Cerebellar nuclear complex (tissue), 1 donor: Measurements from ENCODE around the gene OXER1.

Experiments used
- DNase-seq, 2 experiments: peaks; one replicate each; lab custom pipeline; 2025; lab: John Stamatoyannopoulos, UW

Gene OXER1

GRCh38 chr2:42794271-42795046 is 30.5 kb upstream of the OXER1 start:
- no peak for DNase-seq

DNA sequence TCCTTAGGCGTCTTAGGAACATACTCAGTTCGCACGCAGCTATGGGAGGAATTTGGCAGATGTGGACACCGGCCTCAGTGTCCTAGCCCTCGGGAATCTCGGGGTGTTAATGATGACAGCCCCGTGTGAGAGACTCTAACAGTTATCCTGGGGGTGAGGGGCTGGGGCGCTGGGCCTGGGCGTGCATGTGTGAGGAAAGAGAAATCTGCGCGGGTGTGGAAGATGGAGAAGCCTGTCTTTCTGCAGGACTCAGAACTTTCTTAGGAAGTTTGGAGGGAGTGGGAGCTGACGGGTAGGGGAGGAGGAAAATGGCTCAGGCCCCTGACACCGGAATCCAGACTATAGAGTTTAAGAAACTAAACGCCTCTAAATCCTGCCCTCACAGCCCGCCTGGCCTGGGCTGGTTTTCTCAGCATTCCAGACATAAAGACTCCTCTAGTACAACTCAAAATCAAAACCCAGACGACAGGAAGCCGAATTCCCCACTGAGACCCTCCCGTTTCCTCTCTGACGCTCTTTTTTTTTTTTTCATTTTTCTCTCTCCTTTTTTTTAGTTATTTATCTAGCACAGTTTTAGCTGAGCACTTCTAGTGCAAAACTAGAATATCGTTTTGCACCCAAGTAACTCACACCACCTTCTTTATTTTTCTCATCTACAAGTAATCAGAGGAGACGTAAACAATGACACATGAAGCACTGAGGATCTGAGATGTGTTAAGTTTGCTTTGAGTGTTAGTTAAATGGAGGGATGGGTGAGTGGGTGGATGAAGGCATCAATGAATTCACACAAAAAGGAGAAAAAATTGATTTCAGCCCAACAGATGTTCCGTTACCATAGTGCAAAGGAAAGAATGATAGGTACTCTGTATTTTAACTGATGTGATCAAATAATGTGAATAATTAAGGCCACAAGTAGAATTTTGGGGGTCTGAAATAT is 29.7 kb upstream of the OXER1 start:
- no peak for DNase-seq

- no peak for DNase-seq
Observed at GRCh38 chr2:42792583-42793333, 28.8 kb upstream of the OXER1 start, which contains the start of gene HAAO. Gene HAAO (minus strand): TSS chr2:42792583. CDS start chr2:42792536, 47 bp downstream.

- DNase-seq, result no peak
Observed at GRCh38 chr2:42792087-42792582, 28.2 kb upstream of the OXER1 start.

DNA sequence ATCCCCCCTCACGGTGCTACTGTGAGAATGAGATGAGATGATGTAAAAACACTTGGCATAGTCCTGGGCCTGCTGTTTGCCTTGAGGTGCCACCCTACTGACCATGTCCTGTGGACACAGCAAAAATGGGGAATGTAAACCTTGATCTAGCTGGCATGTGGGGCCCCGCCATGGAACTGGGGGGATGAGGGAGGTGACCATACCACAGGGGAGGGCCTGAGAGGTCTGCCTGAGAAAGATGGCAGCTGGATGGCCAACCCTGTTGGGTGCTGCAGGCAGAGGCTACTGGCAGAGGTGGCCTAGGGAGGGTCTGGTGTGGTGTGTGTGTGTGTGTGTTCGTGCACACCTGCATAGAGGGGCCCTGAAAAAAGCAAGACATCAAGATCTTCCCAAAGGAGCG is 27.7 kb upstream of the OXER1 start:
- no peak for DNase-seq

DNA sequence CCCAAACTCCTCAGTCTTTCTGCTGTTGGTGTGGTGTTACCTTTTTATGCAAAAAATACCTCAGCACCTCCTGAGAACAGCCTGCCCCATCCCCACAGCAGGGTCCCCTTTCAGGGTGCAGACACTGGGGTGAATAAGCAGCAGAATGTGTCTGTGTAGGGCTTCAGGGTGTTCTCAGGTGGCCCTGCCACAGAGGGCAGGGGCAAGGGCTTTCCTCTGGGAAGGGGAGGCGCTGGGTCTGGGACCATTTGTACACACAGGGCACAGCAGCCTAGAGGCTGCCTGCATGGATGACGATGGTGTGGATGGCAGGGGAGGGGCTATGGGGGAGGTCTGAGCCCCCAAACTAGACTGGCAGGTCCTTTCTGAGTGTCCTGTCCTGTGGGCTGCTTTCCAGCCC is 25.8 kb upstream of the OXER1 start:
- no peak for DNase-seq

DNA sequence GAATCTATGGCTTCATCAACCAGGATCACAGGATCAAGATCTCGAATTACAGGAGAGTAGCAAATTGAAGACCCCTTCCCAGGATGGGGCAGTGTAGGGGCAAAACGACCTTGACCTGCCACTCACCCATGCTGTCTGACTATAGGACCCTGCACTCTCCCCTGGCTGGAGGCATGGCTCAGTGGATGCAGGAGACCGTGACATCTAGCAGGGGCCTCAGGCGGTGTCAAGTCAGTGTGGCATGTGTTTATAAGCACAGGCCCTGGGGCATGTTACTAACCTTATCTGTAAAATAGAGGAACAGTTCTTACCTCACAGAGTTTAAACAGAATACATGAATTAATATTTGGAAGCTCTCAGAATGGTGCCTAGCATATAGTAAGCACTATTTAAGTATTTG is 24.9 kb upstream of the OXER1 start:
- no peak for DNase-seq

- DNase-seq, result no peak
Observed at GRCh38 chr2:42788478-42788793, 24.5 kb upstream of the OXER1 start.

GRCh38 chr2:42787788-42788477 is 24.0 kb upstream of the OXER1 start:
- no peak for DNase-seq

DNA sequence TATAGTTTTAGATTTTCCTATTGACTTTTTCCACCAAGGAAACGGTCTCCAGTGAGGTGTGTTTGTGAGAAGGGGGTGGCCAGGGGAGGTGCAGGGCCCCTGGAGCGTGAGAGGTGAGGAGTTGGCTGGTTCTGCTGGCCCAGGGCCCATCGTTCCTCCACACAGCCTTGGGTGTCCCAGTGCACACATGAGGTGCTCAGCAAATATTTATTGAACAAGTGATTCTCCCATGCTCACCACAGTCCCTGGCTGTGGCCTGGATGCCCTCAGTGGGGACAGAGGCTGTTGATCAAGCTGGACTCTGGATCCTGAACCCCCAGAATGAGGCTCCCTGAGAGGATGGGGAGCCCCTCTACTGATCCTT is 23.5 kb upstream of the OXER1 start:
- DNase-seq, result no peak

- DNase-seq, result no peak
Observed at GRCh38 chr2:42786561-42787345, 22.8 kb upstream of the OXER1 start.

GRCh38 chr2:42784204-42784880 is 20.4 kb upstream of the OXER1 start:
- DNase-seq, result no peak

DNA sequence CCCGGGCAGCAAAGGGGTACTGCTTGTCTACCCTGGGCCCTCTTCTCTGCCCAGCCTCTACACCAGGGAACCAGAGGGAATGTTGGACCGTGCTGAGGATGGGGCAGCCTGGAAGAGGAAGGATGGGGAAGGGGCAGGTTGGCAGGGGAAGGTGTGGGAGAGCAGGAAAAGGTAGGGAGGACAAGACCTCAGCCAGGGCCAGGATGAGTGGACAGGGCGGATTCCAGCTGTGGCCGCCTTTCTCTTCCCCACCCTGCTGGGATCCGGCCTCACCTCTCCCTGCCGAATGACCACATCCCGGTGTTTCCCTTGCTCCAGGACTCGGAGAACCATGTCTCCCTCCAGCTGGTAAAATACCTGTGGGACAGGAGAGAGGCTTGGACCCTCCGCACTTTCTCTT is 19.6 kb upstream of the OXER1 start:
- no peak for DNase-seq

- no peak for DNase-seq
Observed at GRCh38 chr2:42781181-42781580, 17.2 kb upstream of the OXER1 start.

- DNase-seq, result no peak
Observed at GRCh38 chr2:42777883-42778805, 14.2 kb upstream of the OXER1 start.

GRCh38 chr2:42775810-42776209 is 11.9 kb upstream of the OXER1 start:
- no peak for DNase-seq

- no peak for DNase-seq
Observed at GRCh38 chr2:42775186-42775585, 11.3 kb upstream of the OXER1 start.

GRCh38 chr2:42771546-42772153 is 7.7 kb upstream of the OXER1 start:
- no peak for DNase-seq
